ENCODE results near the gene ATF6.

ATF6 gene

GRCh38 chr1:161838885-161839284 is 72.8 kb downstream of the ATF6 start:
- DNase-seq: no peak

GRCh38 chr1:161839591-161839990 is 73.5 kb downstream of the ATF6 start:
- DNase-seq: no peak

DNA sequence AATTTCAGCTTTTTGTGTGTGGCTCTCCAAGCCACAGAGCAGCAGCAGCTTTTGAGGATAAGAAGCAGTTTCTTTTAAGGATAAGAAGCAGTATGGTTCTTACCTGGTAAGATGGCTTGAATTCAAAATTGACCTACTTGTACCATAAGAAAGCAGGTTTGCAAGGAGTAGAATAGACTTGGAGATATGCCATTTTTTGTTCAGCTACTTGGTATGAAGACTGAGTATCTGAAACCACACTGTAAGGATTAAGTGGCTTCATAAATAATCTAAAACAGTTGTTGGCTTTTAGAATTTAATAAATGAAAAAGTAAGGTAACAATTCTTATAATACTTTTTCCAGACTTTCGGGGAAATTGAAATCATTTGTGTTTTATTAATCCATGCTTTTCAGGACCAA is 74.2 kb downstream of the ATF6 start:
- DNase-seq: no peak

DNA sequence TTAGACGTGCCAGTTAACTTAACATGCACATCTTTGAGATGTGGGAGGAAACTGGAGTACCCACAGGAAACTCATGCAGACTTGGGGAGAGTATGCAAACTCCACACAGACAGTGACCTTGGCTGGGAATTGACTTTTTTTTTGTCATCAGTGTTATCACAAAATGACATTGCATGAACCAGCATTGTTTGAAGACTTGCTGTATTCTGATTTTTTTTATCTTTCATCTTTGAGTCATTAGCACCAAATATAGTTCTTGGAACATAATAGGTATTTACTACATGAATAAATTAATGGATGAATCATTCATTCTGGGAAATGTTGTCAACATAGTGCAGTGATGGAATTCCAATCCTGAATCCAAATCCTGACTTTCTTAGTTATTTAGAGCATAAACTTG is 77.0 kb downstream of the ATF6 start:
- no peak for DNase-seq

DNA sequence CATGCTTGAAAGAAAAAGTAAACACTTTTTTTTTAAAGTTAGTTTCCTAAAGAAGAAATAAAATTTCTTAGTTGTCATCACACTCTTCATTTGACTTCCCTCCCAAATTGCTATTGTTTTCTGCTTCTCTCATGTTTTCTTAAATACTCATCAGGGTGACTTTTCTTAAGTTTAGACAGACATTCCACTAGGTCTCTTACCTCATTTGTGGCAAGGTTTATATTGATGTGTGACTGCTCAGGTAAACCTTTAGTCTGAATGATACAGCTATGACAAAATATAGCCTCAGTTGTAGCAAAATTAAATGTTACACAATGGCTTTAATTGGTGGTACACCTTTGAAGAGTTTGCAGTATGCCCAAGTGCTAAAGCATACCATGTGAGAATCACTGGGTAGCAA is 78.6 kb downstream of the ATF6 start:
- no peak for DNase-seq

DNA sequence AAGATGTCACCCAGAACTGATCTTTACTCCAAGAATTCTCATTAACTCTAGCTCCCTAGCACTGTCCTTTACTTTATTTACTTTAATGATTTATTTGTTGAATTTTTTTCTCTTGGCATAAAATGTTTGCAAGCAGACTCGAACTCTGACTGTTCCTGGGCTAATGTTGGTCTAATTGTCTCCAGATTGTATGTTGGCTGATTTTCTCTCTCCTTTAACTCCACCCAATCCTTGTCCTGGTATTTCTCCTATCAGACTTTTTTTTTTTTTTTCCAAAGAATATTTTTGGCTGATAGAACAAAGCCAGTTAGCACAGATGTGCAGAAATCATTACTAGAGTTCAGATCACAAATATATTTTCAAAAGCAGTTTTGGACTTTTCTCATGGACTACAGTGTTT is 82.6 kb downstream of the ATF6 start:
- no peak for DNase-seq

- DNase-seq: no peak
Observed at GRCh38 chr1:161849518-161849917, 83.4 kb downstream of the ATF6 start.

- DNase-seq: no peak
Observed at GRCh38 chr1:161855260-161855659, 89.1 kb downstream of the ATF6 start.

- DNase-seq: no peak
Observed at GRCh38 chr1:161858271-161858670, 92.2 kb downstream of the ATF6 start.

GRCh38 chr1:161863549-161863948 is 97.4 kb downstream of the ATF6 start:
- no peak for DNase-seq

DNA sequence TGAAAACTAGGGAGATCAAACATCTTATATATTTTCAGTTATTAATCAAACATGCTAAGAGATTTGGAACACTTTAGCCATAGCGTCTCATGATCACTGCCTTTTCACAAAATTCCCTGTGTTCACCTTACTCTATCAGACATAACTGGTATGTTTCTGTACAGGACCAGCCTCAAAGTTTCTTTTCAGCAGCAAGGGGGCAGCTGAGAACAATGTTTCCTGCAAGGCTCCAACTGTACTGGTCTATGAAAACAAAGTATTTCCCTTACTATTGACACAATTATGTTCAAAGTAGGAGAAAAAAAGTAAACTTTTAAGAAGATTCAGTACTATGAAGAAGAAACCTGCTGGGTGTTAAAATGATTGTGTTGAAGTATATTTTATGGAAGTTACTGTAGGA is 98.5 kb downstream of the ATF6 start:
- DNase-seq: no peak

DNA sequence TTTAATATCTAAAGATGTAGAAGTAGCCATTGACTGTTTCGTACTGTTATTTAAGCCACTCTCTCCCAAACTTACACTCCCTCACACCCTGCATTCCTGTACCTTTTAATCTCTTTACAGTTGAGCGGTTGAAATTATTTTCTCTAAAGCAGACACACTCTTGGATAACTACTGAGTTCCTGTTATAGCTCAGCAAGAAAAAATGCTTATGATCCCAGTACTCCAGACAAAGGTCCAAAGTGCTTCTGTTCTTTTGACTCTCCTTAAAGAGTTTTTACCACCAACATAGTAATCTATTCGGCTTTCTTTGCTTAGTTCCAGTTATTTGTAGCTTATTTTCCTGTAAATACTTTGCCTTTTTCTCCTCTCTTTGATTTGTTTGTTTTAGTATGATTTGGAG is 100.1 kb downstream of the ATF6 start:
- no peak for DNase-seq

DNA sequence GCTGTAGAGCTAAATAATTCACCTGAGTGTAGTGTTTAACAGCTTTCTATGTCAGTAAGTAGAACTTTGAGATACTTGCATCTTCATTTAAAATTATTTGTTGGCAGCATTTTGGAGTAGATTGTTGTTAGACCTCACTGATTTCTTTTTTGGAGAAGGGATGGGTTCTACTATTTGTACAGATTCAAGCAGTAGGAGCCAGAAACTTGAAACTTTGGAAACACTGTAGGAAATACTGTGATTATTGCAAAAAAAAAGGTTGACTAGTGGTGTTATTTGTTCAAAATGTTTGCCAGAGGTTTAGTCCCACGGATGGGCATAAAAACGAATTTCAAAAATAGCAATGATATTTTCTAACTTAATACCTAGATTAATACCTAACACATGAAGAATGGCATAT is 102.7 kb downstream of the ATF6 start:
- no peak for DNase-seq

DNA sequence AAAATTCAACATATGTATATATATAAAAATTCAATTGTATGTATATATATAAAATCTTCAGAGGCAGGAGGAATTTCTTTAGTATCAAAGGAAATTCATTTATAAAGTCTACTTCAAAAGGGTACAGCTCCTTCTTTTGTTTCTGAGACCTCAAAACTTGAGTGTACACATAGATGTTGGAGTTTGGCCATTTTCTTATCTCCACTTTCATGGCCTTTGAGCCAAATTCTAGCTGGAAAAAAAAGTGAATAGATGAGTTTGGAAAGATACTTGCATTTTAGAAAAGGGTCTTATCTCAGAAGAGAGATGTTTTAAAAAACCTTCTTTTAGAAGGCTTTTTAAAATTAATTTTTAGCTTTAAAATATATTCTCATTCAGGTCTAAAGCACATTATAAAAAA is 103.2 kb downstream of the ATF6 start:
- no peak for DNase-seq

- no peak for DNase-seq
Observed at GRCh38 chr1:161872506-161872905, 106.4 kb downstream of the ATF6 start.

DNA sequence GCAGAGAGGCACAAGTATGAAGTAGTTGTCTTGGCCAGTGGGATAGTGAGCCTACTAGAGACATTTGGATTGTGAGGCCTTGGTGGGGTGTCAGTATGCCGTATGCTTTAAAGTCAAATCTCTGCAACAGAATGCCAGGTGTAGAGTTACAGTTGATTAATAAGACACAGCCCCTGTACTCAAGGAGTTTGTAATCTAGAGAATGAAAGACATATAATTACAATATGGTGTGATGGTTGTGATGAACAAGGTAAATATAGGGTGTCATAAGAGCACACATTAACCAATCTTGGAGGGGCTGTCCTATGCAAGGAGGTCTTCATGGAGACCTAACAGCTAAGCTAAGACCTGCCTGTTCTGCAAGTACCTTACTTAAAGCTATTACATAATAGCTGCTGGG is 113.1 kb downstream of the ATF6 start:
- no peak for DNase-seq

DNA sequence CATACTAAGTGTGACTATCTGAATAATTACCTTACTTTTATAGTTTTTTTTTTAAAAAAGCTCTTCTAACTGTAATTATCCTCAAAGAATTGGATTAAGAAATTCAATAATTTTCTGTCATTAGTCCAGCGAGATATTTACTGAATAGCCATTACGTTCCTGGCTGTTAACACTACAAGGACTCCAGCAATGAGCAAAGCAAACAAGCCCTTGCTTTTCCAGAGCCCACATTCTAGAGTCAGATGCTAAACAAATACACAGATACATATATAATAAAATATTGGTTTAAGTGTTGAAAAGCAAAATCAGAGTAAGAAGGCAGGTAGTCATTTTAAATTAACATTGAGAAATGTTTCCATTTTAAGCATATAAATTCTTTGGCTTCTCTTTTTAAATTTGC is 118.4 kb downstream of the ATF6 start:
- DNase-seq: no peak

DNA sequence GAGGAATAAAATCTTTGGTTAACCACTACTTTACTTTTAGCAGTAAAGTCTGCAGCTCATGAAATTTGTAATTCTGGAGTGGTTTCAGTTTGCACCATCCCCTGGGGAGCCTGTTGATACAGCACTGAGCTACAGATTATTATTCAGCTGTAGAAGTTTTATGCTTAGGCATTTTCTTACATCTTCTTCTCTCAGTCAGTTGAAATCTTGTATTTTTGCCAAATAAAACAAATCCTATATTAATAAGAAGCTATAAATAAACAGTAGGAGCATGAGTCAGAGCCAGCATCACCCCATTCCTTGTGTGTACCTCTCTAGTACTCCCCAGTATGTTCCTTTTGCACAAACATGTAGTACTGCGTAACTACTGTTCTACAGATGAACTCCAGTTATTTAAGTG is 118.9 kb downstream of the ATF6 start:
- DNase-seq: no peak

DNA sequence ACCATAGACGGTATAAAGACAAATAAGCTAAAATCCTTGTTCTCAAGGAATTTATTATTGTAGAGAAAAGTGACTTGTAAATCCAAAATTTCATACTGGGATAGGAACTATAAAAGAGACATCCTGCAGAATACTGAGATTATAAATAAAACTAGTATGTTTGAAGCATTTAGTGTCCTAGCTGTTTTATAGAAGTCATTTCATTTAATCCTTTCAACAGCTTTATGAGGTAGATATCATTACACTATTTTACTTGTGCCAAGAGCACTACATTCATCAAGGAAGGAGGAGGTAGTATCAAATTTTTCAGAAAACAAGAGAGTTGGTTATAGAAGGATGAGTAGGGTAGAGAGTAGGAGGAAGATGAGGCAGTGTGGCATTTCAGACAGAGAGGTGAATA is 119.6 kb downstream of the ATF6 start:
- no peak for DNase-seq

DNA sequence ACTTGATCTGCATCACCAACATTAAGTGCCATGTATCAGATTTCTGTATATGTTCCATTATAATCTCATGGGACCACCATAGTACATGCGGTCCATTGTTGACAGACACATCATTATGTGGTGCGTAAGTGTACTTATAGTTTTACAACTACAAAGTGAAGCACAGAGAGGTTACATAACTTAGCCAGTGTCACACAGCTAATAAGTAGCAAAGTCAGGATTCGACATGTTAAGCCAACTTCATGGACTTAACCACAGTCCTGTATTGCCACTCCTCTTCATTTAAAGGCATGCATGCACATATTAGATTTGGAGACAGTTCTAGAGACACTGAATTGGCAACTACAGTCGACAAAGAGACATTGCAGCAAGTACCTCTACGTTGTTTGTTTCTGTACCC is 120.5 kb downstream of the ATF6 start:
- no peak for DNase-seq

DNA sequence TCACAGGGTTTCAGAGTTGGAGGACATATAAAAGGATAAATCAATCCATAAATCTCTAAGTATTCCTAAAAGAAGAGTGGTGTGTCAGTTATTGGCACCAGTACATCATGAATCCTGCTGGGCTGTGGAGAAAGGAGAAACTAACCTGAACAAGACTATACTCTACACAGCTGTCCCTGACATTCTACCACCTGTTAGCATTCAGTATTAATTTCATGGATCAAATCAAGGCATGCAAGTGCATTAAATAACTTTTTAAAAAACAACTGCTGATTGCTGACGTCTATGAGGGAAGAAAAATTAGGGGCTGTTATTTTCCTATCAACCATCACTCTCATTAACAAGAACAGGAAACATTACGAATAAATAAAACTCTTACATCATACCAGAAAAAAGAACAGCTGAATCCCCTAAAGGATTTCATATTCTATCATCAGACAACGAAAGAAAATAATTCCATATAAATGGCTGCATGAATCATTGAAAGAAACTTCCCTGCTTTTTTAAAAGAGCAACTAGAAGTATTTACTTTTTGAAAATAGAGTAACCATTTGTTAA is 121.7 kb downstream of the ATF6 start:
- DNase-seq: no peak

GRCh38 chr1:161890574-161890973 is 124.5 kb downstream of the ATF6 start:
- no peak for DNase-seq

GRCh38 chr1:161899091-161899490 is 133.0 kb downstream of the ATF6 start:
- DNase-seq: no peak

GRCh38 chr1:161900160-161900559 is 134.0 kb downstream of the ATF6 start:
- no peak for DNase-seq

DNA sequence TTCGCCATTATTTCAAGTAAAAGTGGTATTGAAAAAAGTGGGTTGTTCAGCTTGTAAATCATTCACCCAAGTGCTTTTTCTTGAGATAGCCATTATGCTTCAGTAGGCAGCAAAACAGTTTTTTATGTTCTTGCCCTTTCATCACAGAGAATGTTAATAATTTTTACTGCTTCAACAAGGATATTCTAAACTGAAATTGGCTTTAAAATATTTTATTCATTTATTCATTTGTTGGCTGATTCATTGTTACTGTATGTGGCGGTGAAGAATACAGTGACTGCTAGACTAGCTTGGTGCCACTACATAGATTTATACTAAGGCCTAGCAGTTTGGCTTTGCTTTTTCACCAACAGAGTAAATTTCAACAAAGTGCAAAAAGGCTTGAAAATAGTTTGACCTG is 136.1 kb downstream of the ATF6 start:
- DNase-seq: no peak

GRCh38 chr1:161905269-161905884 is 139.3 kb downstream of the ATF6 start:
- DNase-seq: peak; percentile 54

Data from RPMI8226 (cell line).